ENCODE results near the gene GNS.
A peak's percentile ranks its signal among the peaks of the same experiment; 100 is the strongest.
"Not testable (repeated sequence)": the region's sequence is repeated elsewhere in the genome, so short reads cannot be mapped to it uniquely, and the experiment has no call there.

GNS gene

GRCh38 chr12:64694130-64695040 lies 64.8 kb downstream of the GNS start:
- DNase-seq: no peak

GRCh38 chr12:64691795-64692583 lies 67.2 kb downstream of the GNS start:
- DNase-seq: no peak

GRCh38 chr12:64691227-64691794 lies 67.9 kb downstream of the GNS start:
- no peak for DNase-seq

- DNase-seq: not testable (repeated sequence)
These were observed 69.0 kb downstream of the GNS start for GRCh38 chr12:64690236-64690635.

DNA sequence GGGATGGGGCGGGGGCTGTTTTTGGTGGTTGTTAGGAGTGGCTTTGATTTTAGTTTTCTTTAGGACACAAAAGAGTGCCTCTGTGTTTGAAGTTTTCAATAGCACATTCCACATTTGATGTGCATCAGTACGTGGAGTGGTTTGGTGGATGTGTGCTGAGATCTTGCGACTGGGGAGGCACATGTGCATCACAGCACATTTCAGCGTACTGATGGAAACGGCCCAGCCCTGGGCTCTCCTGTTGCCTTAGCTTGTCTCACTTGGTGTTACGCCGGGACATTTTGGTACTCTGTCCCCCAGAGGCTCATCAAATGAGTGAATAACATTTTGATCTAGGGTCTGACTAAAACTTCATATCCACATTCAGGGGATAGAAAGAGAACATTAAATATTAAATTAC lies 70.5 kb downstream of the GNS start:
- DNase-seq: no peak

- DNase-seq: no peak
These were observed 71.0 kb downstream of the GNS start for GRCh38 chr12:64688219-64688618.

- no peak for DNase-seq
These were observed 71.4 kb downstream of the GNS start for GRCh38 chr12:64687816-64688215.

- no peak for DNase-seq
These were observed 73.6 kb downstream of the GNS start for GRCh38 chr12:64685605-64686004.

GRCh38 chr12:64685050-64685449 lies 74.2 kb downstream of the GNS start:
- peak; percentile 80 for DNase-seq

GRCh38 chr12:64683816-64684543 lies 75.2 kb downstream of the GNS start:
- DNase-seq: no peak

DNA sequence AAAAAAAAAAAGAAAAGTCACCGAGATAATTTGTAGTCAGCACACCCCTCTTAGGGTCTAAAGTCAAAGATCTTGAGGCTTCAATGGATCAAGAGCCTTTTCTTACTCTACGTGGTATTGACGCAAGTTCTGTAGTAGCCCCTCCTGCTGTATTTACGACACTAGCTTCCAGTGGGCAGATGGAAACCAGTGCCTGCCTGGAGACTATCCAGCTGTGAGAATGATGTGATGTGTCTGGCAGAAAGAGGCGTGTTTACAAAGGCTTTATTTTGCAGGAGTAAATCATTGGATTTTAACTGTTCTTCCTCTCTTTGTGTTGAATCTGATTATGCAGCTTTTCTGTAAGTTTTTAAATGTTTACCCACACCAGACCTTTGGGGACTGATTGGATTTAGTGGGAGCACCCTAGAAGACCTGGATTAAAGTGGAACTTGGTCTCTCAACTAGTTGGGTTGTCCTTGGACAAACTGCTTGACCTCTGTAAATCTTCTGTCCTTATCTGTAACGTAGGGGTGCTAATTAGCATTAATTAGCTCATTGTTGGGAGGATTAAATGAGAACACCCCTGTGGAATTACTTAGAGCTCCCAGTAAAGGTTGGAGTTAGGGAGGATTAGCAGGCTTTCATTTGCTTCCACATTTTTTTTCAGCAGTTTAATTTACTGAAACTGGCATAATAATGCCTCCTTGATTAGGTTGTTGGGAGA lies 76.5 kb downstream of the GNS start:
- no peak for DNase-seq

GRCh38 chr12:64681200-64682052 lies 77.8 kb downstream of the GNS start:
- no peak for DNase-seq

GRCh38 chr12:64680235-64680634 lies 79.0 kb downstream of the GNS start:
- DNase-seq: no peak

GRCh38 chr12:64679487-64680001 lies 79.7 kb downstream of the GNS start:
- DNase-seq: peak; percentile 89

DNA sequence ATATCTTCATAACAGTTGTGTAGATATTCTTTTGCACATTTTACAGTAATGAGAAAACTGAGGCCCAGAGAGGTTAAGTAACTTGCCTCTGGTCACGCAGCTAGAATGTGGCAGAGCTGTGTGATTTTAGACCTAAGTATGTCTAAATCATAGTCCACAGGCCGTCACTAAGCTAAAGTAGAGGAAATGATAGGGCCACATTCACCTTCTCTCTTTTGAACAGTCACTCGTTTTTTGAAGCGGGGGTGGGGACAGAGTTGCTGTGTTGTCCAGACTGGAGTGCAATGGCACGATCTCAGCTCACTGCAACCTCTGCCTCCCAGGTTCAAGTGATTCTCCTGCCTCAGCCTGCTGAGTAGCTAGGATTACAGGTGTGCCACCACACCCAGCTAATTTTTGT lies 80.4 kb downstream of the GNS start:
- no peak for DNase-seq

- DNase-seq: no peak
These were observed 81.0 kb downstream of the GNS start for GRCh38 chr12:64678248-64678647.

- DNase-seq: no peak
These were observed 83.4 kb downstream of the GNS start for GRCh38 chr12:64675795-64676194.

GRCh38 chr12:64674367-64674922 lies 84.8 kb downstream of the GNS start:
- peak; percentile 82 for DNase-seq

DNA sequence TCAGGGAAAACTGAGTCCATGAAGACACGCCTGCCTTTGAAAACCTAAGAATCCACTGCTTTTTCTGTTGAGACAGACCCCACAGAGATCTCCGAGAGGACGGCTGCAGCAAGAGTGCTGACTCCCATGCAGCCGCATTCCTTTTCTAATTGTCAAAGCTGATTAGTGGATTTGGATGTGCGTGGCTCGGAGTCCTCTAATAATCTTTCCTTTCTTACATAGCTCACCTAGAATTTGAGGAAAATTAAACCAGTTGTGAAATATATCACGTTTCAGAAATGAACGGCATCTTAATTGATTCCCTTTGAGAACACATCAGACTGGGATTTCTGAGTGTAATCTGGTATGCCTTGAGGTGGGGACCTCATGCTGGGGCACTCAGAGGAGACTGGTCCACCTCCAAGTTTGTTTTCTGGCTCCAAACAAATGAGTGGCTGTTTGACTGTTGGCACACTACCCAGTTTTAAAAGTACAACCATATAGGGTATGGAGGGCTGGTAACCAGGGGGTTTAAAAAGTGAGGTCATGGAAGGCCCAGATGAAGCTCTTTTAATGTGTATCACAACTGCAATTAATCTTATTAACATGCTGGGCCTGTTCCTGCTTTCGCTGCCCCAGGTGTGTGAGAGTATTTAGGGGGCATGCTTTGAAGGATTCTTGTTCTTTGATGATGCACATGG lies 85.6 kb downstream of the GNS start:
- DNase-seq: no peak

GRCh38 chr12:64672925-64673409 lies 86.2 kb downstream of the GNS start:
- DNase-seq: peak; percentile 48

Measured in CD4-positive, alpha-beta T cell treated with Interleukin-4 for 4 hours (primary cell).